Activated T-helper 1 cell treated with anti-CD3 and anti-CD28 coated beads, Interleukin-12 subunit alpha, Interleukin-12 subunit beta, Interleukin-2, Interleukin-4 antibody, amounts not matched to agents 30 ng/mL and 10 ng/mL and 1 ng/mL, durations not matched to agents 14 hours and 24 hours and 36 hours (primary cell): ENCODE data around the gene TFCP2L1. TPM values are rescaled to one million over a fixed set of nuclear protein-coding genes. Genes with fewer than 3 reads are reported as not detected.

Experiments
- DNase-seq: peaks from one replicate; pipeline ENCODE4 v3.0.0; 2021; ENCODE audit warnings: low spot score
- H3K27ac Mint-ChIP-seq: one replicate; pipeline ENCODE4 v1.8.0; 2021; ENCODE audit warnings: mild to moderate bottlenecking, mixed read lengths
- H3K27me3 Mint-ChIP-seq: one replicate; pipeline ENCODE4 v1.8.0; 2022; ENCODE audit warnings: mild to moderate bottlenecking, moderate library complexity, mixed read lengths; ENCODE audit not compliant: insufficient read depth
- H3K36me3 Mint-ChIP-seq: one replicate; pipeline ENCODE4 v1.8.0; 2021; ENCODE audit warnings: low read depth, mixed read lengths
- H3K4me1 Mint-ChIP-seq: one replicate; pipeline ENCODE4 v1.8.0; 2021; ENCODE audit warnings: low read depth, mixed read lengths
- H3K4me3 Mint-ChIP-seq: one replicate; pipeline ENCODE4 v1.8.0; 2021; ENCODE audit warnings: mild to moderate bottlenecking, moderate library complexity, mixed read lengths
- H3K9me3 Mint-ChIP-seq: one replicate; pipeline ENCODE4 v1.8.0; 2021; ENCODE audit warnings: mixed read lengths
- intact Hi-C: fragments of 100-400 bp; cut with micrococcal nuclease; formaldehyde crosslinking; loops from one replicate; pipeline ENCODE4 v1.15.1; 2024
- total RNA-seq: library from RNA; stranded (reverse); gene quantifications from 2 replicates; pipeline ENCODE4 v1.2.3, GENCODE V29; 2022

Gene TFCP2L1
- total RNA-seq, 1 donor from 2014 or later, result not detected

DNA sequence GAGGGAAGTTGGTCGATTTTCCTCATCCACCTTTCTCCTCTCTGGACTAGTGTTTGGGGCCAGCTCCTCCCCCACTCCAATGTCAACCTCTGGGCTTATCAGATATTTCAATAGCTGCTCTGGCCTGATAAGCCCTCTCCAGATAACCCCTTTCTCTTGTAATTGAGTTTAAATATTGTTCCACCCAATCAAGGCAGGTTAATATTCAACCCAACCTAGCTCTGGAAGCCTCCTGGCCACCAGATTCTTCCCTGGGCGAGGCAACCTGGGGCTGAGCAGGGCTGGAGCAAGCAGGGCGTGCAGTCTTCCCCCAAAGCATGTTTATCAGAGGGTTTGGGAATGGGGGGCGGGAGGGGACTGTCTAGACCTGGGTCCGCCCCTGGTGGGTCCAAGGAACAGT lies 73.8 kb downstream of the TFCP2L1 start:
- Mint-ChIP-seq H3K9me3 (no peaks in the 10 kb centered on the region), H3K36me3 (no peaks in the 10 kb centered on the region), H3K27ac (no peak overlapping the region), H3K4me3 (no peak overlapping the region), H3K27me3 (no peaks in the 10 kb centered on the region), H3K4me1 (no peaks in the 10 kb centered on the region)
- intact Hi-C loops, result no loop called here
- no peak for DNase-seq

DNA sequence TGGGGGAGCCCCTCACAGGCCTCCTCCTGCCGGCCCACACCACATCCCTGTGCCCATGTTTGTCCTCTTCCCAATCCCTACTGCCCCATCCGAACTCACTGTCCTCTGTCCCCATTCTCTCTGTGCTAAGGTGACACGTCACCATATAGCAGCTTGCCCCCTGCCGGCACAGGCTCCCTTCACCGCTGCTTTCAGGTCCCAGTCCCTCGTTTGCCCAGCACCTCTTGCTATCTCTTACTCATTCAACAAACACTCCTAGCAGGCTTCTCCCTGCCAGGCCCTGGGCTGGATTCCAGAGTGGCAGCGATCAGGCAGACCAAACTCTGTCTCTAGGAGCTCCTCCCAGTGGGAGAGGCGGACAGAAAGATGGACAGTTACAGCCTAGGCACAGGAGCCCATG lies 74.3 kb downstream of the TFCP2L1 start:
- Mint-ChIP-seq H3K36me3 (no peaks in the 10 kb centered on the region), H3K27me3 (no peaks in the 10 kb centered on the region), H3K4me3 (no peak overlapping the region), H3K4me1 (no peaks in the 10 kb centered on the region), H3K9me3 (no peaks in the 10 kb centered on the region), H3K27ac (no peak overlapping the region)
- no peak for DNase-seq
- intact Hi-C loops, result no loop called here

DNA sequence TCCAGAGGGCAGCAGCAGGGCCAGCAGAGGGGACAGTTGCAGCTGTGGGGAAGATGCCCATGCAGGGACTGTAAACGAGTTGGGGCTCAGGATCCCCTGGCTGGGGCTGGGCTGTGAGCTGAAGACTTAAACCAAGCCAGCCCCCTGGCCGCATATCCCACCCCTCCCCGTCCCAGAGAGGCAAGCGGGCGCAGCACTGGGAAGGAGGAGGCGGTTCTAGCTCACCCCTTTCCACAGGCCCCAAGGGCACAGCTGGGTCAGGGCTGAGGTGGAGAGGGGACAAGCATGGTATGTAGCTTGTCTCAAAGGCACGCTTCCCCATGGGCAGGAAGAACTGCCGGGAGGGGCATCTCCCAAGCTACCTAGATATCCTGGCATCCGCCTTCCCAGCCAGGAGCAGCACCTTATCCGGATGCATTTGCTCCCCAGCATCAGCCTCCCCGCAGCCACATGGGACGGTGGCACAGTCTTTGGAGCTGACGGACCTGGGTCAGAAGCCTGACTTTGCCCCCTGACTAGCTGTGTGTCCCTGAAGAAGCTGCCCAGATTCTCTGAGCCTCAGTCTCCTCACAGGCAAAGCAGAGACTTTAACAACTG lies 75.9 kb downstream of the TFCP2L1 start:
- Mint-ChIP-seq H3K4me3 (no peak overlapping the region), H3K9me3 (no peaks in the 10 kb centered on the region), H3K4me1 (no peaks in the 10 kb centered on the region), H3K27me3 (no peaks in the 10 kb centered on the region), H3K36me3 (no peaks in the 10 kb centered on the region), H3K27ac (no peak overlapping the region)
- DNase-seq, result no peak
- intact Hi-C loops, result no loop called here

DNA sequence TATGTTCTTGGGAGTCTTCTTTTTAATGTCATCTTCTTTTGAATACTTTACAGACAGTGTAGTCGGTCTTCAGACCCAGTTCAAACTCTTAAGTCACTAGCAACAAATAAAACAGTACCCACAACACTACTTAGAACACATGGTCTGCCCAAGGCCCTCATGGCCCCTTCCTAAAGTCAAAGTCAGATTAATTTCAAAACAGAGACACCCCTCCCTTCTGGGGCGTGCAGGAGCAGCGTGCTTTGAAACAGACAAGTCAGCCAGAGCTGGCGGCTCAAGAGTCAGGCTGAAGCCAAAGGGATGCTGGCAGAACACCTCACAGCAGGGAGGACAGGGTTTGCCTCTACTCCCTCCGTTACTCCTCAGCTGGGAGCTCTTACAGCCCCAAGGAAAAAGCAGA lies 77.5 kb downstream of the TFCP2L1 start:
- H3K27ac Mint-ChIP-seq, result no peak overlapping the region
- no peak for DNase-seq
- no peaks in the 10 kb centered on the region for H3K36me3 Mint-ChIP-seq
- H3K9me3 Mint-ChIP-seq, result no peaks in the 10 kb centered on the region
- H3K4me3 Mint-ChIP-seq, result no peak overlapping the region
- H3K27me3 Mint-ChIP-seq, result no peaks in the 10 kb centered on the region
- no peaks in the 10 kb centered on the region for H3K4me1 Mint-ChIP-seq
- intact Hi-C loops, result no loop called here

DNA sequence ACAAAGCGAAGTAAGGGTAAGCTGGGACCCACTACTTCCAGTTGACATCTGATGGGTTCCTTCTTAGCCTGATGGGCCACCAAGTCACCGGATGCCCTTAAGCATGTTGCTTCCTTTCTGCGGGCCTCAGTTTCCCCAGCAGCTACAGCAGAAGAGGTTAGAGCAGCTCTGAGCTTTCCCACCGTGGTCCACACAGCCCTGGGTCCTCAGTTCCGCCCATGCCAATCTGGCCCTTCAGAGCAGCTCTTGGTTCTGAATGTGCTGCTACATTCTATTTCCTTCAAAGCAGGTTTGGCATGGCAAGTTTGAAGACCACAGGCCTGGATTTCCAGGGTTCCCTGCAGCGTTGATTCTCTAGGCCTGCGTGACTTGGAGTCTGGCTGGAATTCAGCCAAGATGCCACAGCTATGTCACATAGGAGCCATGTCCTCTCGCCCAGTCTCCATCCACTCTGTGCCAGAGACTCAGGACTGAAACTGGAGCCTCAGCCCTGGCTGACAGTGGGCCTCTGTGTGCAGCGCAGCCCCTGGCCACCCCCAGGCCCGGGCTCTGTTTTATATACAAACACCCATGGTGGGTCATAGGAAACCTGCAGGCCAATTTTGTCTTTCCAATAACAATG lies 79.6 kb downstream of the TFCP2L1 start:
- intact Hi-C loops, result no loop called here
- no peak for DNase-seq
- Mint-ChIP-seq H3K27ac (no peak overlapping the region), H3K27me3 (no peaks in the 10 kb centered on the region), H3K4me1 (no peaks in the 10 kb centered on the region), H3K9me3 (no peaks in the 10 kb centered on the region), H3K36me3 (no peaks in the 10 kb centered on the region), H3K4me3 (no peak overlapping the region)

DNA sequence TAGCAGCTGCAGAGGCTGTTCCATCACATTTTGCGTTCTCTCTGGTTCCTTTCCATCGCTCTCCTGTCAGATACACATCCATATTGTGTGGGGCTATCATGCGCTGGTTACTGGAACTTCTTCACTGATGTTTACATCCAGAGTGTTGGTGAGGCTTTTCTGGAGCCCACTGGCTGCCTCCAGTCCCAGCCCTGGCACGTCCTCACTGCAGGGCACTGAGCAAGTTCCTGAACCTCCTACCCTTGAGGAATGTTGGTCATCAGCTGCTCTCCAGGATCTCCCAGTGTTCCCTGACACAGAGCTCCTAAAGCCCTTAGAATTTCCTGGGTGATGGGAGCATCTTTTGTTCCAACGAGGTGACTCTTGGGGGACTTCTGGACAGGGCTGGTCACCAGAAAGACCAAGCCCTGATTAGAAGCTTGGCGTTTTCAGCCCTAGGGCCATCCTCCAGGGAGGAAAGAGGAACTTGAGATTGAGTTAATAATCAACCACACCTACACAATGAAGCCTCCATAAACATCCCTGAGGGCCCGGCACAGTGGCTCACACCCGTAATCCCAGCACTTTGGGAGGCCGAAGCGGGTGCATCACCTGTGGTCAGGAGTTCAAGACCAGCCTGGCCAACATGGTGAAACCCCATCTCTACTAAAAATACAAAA lies 81.3 kb downstream of the TFCP2L1 start:
- intact Hi-C loops, result no loop called here
- DNase-seq, result no peak
- H3K36me3 Mint-ChIP-seq, result no peaks in the 10 kb centered on the region
- no peak overlapping the region for H3K27ac Mint-ChIP-seq
- no peaks in the 10 kb centered on the region for H3K27me3 Mint-ChIP-seq
- no peaks in the 10 kb centered on the region for H3K4me1 Mint-ChIP-seq
- no peak overlapping the region for H3K4me3 Mint-ChIP-seq
- H3K9me3 Mint-ChIP-seq, result no peaks in the 10 kb centered on the region

DNA sequence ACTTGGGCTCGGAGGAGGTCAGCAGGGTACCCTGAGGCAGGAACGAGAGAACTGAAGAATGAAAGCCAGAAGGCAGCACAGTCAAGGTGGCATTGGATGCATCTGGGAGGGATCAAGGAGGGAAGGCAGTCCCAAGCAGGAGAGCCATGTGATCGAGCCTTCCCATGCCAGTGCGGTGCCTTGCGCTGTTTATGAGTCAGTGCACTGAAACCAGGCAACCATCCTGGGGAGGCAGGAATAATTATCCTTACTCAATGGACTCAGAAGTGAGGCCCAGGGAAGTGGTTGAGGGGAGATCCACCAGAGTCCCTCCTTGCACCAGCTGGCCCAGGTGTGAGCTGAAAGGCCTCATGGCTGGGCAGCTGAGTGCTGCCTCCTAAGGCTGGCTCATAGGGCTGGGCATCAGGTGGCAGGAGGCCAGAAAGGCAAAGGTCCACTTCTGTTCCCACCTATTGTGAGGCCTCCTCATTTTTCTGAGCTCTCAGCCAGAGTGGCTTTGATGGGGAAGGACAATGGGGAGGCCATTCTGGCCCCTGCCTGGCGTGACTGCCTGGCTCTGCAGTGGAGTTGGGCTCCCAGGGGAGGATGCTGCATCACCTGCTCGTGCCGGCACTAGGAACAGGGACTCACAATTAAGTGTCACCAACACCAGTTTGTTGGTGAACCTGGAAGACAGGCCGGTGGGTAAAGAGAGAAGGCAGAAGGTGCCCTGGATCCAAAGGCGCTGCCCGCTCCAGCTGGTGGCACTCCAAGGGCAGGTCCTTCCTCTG lies 82.3 kb downstream of the TFCP2L1 start:
- H3K27ac Mint-ChIP-seq, result no peak overlapping the region
- no peak overlapping the region for H3K4me3 Mint-ChIP-seq
- DNase-seq, result no peak
- H3K27me3 Mint-ChIP-seq, result no peaks in the 10 kb centered on the region
- H3K9me3 Mint-ChIP-seq, result no peaks in the 10 kb centered on the region
- no peaks in the 10 kb centered on the region for H3K4me1 Mint-ChIP-seq
- intact Hi-C loops, result no loop called here
- no peaks in the 10 kb centered on the region for H3K36me3 Mint-ChIP-seq

DNA sequence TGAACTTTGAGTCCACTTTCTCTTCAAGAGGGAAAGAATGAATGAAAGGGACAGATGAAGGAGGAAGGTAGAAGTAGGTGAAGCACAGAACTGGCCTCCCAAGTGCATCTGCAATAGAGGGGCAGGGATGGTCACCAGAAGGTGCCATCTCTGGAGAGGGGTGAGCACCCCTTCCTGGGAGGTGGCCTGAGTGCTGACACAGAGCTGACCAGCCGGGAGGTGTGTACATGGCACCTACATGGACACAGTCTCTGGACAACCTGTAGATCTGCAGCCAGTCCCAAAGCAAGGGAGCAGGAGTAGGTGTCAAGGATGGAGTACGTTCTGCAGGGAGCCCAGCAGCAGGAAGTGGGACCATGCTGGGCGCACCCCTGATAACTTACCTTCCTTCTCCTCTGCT lies 83.2 kb downstream of the TFCP2L1 start:
- Mint-ChIP-seq H3K36me3 (no peaks in the 10 kb centered on the region), H3K27ac (no peak overlapping the region), H3K9me3 (no peaks in the 10 kb centered on the region), H3K27me3 (no peaks in the 10 kb centered on the region), H3K4me1 (no peaks in the 10 kb centered on the region), H3K4me3 (no peak overlapping the region)
- intact Hi-C loops, result no loop called here
- no peak for DNase-seq

DNA sequence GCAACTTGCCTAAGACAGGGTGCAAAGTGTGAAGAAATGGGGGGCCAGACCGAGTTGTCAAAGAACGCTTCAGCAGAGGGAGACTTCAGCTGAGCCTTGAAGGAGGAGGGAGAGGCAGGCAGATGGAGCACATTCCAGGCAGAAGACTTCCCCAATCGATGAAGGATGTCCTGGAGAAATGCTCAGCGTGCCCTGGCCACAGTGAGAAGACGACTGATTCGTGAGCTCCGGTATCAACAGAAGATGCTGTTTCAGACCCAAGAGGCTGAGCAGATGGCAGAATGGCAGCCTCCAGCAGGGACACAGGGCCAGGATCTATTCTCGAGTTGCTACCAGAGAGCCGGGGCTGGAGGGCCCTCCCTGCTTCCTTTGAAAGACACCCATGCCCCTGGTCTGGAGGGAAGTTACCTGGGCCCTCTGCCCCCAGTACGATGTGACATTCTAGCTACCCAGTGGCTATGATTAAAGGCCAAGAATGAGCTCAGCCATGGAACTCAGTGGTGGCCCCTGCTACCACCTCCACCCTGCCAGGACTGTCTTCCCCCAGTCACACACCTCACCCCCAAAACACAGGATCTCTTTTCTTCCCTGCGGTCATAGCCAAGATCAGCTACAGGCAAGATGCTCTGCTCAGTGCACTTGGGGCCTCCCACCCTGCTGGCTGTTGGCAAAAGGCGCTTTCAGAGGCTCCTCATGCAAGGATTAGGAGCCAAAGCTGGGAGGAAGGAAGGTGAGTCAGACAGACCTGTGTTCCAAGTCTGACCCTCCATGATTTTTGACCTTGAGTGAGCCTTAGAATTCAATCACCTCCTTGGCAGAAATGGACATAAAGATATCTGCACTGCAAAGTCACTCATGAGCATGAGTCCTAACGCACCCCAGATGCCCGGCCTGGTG lies 84.3 kb downstream of the TFCP2L1 start:
- Mint-ChIP-seq H3K27me3 (no peaks in the 10 kb centered on the region), H3K27ac (no peak overlapping the region), H3K4me1 (no peaks in the 10 kb centered on the region), H3K9me3 (no peaks in the 10 kb centered on the region), H3K4me3 (no peak overlapping the region), H3K36me3 (no peaks in the 10 kb centered on the region)
- DNase-seq, result no peak
- intact Hi-C loops, result no loop called here

DNA sequence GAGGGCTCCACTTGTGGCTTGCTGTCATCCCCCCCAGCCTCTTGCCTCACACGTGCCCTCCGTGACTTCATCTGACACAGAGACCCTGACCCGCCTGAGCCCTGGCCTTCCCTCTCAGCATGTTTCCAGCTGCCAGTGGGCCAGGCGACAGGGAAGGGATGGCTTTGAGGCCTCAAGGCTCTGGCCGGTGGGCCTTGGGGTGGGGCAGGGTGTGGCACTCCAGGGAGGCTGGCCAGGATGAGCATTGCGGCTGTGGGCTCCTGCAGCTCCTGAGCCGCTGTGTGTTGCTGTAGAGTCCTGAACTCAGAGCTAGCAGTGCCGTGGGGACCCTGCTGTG lies 85.0 kb downstream of the TFCP2L1 start:
- Mint-ChIP-seq H3K36me3 (no peaks in the 10 kb centered on the region), H3K4me3 (no peak overlapping the region), H3K27me3 (no peaks in the 10 kb centered on the region), H3K9me3 (no peaks in the 10 kb centered on the region), H3K4me1 (no peaks in the 10 kb centered on the region), H3K27ac (no peak overlapping the region)
- no peak for DNase-seq
- intact Hi-C loops, result no loop called here

DNA sequence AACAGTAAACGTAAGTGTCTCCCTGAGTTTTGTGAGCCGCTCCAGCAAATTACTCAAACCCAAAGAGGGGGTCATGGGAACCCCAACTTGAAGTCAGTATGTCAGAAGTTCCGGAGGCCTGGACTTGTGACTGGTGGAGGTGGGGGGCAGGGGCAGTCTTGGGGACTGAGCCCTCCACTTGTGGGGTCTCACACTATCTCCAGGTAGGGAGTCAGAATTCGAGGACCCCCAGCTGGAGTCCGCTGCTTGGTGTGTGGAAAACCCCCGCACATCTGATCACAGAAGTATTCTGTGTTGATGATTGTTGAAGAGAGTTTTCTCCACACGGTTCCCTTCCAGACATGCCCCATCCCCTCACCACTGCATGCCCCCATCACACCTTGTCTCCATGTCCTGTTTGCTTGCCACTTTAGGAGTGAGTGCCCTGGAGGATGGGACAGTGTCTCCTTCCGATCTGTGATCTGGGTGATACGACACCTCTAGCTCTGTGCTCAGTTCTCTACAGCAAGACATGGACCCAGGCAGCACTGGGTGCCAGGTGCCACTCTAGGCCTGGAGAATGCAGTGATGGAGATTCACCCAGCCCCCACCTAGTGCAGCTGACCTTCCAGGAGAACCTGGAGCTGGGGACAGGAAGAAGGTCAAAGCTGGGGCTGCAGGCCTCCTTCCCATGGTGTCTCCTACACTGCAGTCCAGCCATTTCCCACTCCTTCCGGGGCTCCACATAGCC lies 85.6 kb downstream of the TFCP2L1 start:
- Mint-ChIP-seq H3K9me3 (no peaks in the 10 kb centered on the region), H3K27me3 (no peaks in the 10 kb centered on the region), H3K27ac (no peak overlapping the region), H3K36me3 (no peaks in the 10 kb centered on the region), H3K4me3 (no peak overlapping the region), H3K4me1 (no peaks in the 10 kb centered on the region)
- DNase-seq, result no peak
- intact Hi-C loops, result no loop called here

DNA sequence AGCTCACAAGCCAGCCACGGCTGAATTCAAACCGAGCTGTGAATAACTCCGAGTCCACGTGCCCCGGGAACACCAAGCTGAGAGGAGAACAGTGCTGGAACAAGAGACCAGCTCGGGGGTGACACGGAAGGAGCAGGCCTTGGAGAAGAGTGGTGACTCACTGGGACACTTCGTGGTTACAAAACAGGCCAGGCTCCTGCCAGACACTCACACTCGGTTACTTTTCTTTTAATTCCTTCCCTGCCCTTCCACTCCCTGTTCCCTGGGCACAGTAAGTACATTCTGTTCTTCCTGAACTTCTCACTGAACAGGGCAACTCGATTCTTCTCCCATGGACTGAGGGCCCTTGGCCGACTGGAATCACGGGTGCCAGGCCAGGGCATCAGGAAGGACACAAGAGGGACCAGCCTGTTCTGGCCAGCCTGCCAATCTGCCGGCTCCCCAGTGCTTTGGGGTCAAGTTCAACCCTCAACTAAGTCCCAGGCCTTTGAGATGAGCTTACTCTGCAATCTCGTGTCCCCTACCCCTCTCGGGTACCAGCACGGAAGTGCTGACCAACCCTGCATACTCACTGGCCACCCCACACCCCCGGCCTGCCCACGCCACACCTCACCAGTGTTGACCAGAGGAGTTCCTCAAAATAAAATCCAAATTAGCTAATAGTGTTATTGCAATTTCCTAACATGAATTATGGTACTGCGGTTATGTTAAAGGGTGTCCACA lies 87.5 kb downstream of the TFCP2L1 start:
- Mint-ChIP-seq H3K4me1 (no peaks in the 10 kb centered on the region), H3K27me3 (no peaks in the 10 kb centered on the region), H3K4me3 (no peak overlapping the region)

More for the DNA sequence above, 87.5 kb downstream of the TFCP2L1 start:
- intact Hi-C loops, result no loop called here
- Mint-ChIP-seq H3K36me3 (no peaks in the 10 kb centered on the region), H3K9me3 (no peaks in the 10 kb centered on the region), H3K27ac (no peak overlapping the region)
- DNase-seq, result no peak
